Measurements from ENCODE around the gene MBD5.

DNA sequence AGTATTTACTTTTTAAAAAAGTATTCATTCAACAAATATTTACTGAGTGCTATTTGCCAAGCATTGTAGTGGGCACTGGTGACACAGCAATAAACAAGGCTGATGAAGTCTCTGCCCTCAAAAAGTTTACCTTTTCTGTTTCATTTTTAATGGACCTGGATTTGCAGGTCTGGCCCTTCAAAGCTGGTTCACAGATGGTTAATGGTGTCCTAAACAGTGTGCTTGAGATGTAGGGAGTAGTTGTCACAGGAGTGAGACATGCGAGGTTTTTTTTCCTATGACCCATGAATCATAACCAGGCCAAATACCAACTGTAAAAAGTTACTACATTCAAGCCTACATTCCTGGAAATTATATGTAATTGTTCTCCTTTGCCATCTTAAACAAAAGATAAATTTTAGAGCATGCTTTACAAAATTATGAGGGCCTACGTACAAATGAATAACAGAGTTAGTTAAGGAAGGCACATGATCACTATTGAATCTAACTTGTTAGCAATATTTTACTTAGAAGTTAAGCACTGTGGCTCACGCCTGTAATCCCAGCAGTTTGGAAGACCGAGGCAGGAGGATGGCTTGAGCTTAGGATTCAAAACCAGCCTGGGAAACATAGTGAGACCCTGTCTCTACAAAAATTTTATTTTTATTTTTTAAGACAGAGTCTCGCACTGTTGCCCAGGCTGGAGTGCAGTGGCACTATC lies 223.9 kb downstream of the MBD5 start:
- TF ChIP-seq, protein P1, sequence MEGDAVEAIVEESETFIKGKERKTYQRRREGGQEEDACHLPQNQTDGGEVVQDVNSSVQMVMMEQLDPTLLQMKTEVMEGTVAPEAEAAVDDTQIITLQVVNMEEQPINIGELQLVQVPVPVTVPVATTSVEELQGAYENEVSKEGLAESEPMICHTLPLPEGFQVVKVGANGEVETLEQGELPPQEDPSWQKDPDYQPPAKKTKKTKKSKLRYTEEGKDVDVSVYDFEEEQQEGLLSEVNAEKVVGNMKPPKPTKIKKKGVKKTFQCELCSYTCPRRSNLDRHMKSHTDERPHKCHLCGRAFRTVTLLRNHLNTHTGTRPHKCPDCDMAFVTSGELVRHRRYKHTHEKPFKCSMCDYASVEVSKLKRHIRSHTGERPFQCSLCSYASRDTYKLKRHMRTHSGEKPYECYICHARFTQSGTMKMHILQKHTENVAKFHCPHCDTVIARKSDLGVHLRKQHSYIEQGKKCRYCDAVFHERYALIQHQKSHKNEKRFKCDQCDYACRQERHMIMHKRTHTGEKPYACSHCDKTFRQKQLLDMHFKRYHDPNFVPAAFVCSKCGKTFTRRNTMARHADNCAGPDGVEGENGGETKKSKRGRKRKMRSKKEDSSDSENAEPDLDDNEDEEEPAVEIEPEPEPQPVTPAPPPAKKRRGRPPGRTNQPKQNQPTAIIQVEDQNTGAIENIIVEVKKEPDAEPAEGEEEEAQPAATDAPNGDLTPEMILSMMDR (conservative IDR thresholded peaks at IDR 0.05 in 1 of 2, IDR thresholded peaks at IDR 0.05 in 1 of 2; ENCODE audit: extremely low read depth in 1 of 2, insufficient read depth in 1 of 2, low read depth in 1 of 2, low read length in 2 of 2), result no peak
- TF ChIP-seq EZH2 (IDR thresholded peaks at IDR 0.05; ENCODE audit: borderline replicate concordance, low read length), result no peak

Measured in mammary epithelial cell (primary cell).